ENCODE measurements around the gene CARHSP1. TPM values are rescaled to one million over a fixed set of nuclear protein-coding genes. Genes with fewer than 3 reads are reported as not detected.

The CARHSP1 gene
- 127 to 151 TPM (median 134 TPM) in 5 replicates for total RNA-seq (2022; extraction: Qiagen RNA extraction; ENCODE audit: low read depth)

GRCh38 chr16:8868416-8869211 is at the start of gene CARHSP1:
Gene CARHSP1, minus strand, starts transcription at chr16:8869006. Its CDS starts 9,678 bp downstream, at chr16:8859328.

GRCh38 chr16:8882041-8882617 is 13.3 kb upstream of the CARHSP1 start, which contains the start of gene LITAFD:
Gene LITAFD, plus strand, starts transcription at chr16:8882351. Its CDS starts 2,005 bp downstream, at chr16:8884356.

Other genes with a start within 250 kb of the CARHSP1 start
- gene METTL22, start 247.3 kb downstream of the CARHSP1 start, total RNA-seq (2022; extraction: Qiagen RNA extraction; ENCODE audit: low read depth) = 22.3 to 26.1 TPM (median 25.4 TPM) in 5 replicates
- gene ABAT, start 194.4 kb downstream of the CARHSP1 start, total RNA-seq (2022; extraction: Qiagen RNA extraction; ENCODE audit: low read depth) = 0.32 to 0.75 TPM (median 0.52 TPM) in 5 replicates
- gene TMEM186, start 71.4 kb downstream of the CARHSP1 start, total RNA-seq (2022; extraction: Qiagen RNA extraction; ENCODE audit: low read depth) = 13.4 to 14.4 TPM (median 13.7 TPM) in 5 replicates
- gene PMM2, start 71.2 kb downstream of the CARHSP1 start, total RNA-seq (2022; extraction: Qiagen RNA extraction; ENCODE audit: low read depth) = 91.2 to 106 TPM (median 95.3 TPM) in 5 replicates
- gene LITAFD, start 13.3 kb upstream of the CARHSP1 start, total RNA-seq (2022; extraction: Qiagen RNA extraction; ENCODE audit: low read depth) = not detected in 5 replicates
- 75.4 to 97.5 TPM (median 91.5 TPM) in 5 replicates for gene USP7, start 94.9 kb upstream of the CARHSP1 start, total RNA-seq (2022; extraction: Qiagen RNA extraction; ENCODE audit: low read depth)
- gene HAPSTR1, start 222.6 kb upstream of the CARHSP1 start, total RNA-seq (2022; extraction: Qiagen RNA extraction; ENCODE audit: low read depth) = 29.0 to 33.5 TPM (median 30.5 TPM) in 5 replicates